OCI-LY3 (cell line): ENCODE data around the gene KCNN3.

Experiments
- H2AFZ ChIP-seq: fragments of 200-600, 300-600 bp; shearing (Covaris generic); 2 replicates; pipeline ENCODE4 v1.6.0; 2014; ENCODE audit warnings: antibody characterized with exemption, low read depth, low read length
- H3K27ac ChIP-seq: fragments of 200-600, 300-600 bp; sonication (generic); 2 replicates; pipeline ENCODE4 v1.5.1; 2014; ENCODE audit warnings: mild to moderate bottlenecking, low read length, moderate library complexity, mixed read lengths
- H3K27me3 ChIP-seq: fragments of 200-600, 300-600 bp; sonication (generic); 2 replicates; pipeline ENCODE4 v1.6.1; 2014; ENCODE audit warnings: low read depth, low read length, mixed read lengths
- H3K36me3 ChIP-seq: fragments of 200-600, 300-600 bp; sonication (generic); replicated peaks from 2 replicates; pipeline ENCODE3; 2014; ENCODE audit warnings: low read depth, low read length, mixed read lengths
- H3K4me1 ChIP-seq: fragments of 300-600, 200-600 bp; sonication (generic); 2 replicates; pipeline ENCODE4 v1.6.1; 2014; ENCODE audit warnings: low read length, mixed read lengths
- H3K4me2 ChIP-seq: fragments of 200-600, 300-600 bp; sonication (generic); 2 replicates; pipeline ENCODE4 v1.6.1; 2014; ENCODE audit warnings: low read length, mixed read lengths
- H3K4me3 ChIP-seq: fragments of 300-600, 200-600 bp; sonication (generic); 2 replicates; pipeline ENCODE4 v1.5.1; 2014; ENCODE audit warnings: antibody characterized with exemption, mild to moderate bottlenecking, low read length, moderate library complexity
- H3K79me2 ChIP-seq: fragments of 300-600, 200-600 bp; shearing (Covaris generic); 2 replicates; pipeline ENCODE4 v1.6.1; 2014; ENCODE audit warnings: mild to moderate bottlenecking, low read length, mixed read lengths
- H3K9ac ChIP-seq: fragments of 300-600, 200-600 bp; shearing (Covaris generic); 2 replicates; pipeline ENCODE4 v1.6.0; 2014; ENCODE audit warnings: mild to moderate bottlenecking, low read length, moderate library complexity
- H3K9me3 ChIP-seq: fragments of 200-600, 300-600 bp; shearing (Covaris generic); 2 replicates; pipeline ENCODE4 v1.6.1; 2014; ENCODE audit warnings: low read length, mixed read lengths; ENCODE audit not compliant: insufficient read depth
- H4K20me1 ChIP-seq: fragments of 200-600, 300-600 bp; sonication (generic); 2 replicates; pipeline ENCODE4 v1.6.1; 2016; ENCODE audit warnings: low read length, mixed read lengths; ENCODE audit not compliant: insufficient read depth
- CTCF ChIP-seq: fragments of 200-600, 300-600 bp; sonication (generic); IDR thresholded peaks from 2 replicates; pipeline ENCODE4 v1.5.1; 2014; ENCODE audit warnings: antibody characterized with exemption, low read length, low read depth
- EZH2phosphoT487 ChIP-seq: fragments of 200-600 bp; shearing (Covaris generic); IDR thresholded peaks from 2 replicates; pipeline ENCODE4 v1.6.1; 2018; ENCODE audit warnings: antibody characterized with exemption, mixed run types, low read depth

Gene KCNN3

GRCh38 chr1:154714638-154715037 lies 155.4 kb downstream of the KCNN3 start:
- TF ChIP-seq EZH2phosphoT487: no peak
- no peak for TF ChIP-seq CTCF
- Histone ChIP-seq H2AFZ (no peak overlapping the region), H3K27me3 (no peaks in the 10 kb centered on the region), H3K4me3 (no peak overlapping the region), H4K20me1 (no peaks in the 10 kb centered on the region), H3K9ac (no peak overlapping the region), H3K4me1 (peaks cover 12% of the 10 kb centered on the region), H3K4me2 (no peak overlapping the region), H3K27ac (no peak overlapping the region), H3K9me3 (no peaks in the 10 kb centered on the region), H3K79me2 (no peaks in the 10 kb centered on the region), H3K36me3 (no peaks in the 10 kb centered on the region)

GRCh38 chr1:154714052-154714623 lies 155.9 kb downstream of the KCNN3 start:
- no peaks in the 10 kb centered on the region for H3K9me3 ChIP-seq
- TF ChIP-seq CTCF (no peak), EZH2phosphoT487 (no peak)
- no peaks in the 10 kb centered on the region for H3K27me3 ChIP-seq
- no peak overlapping the region for H2AFZ ChIP-seq
- H3K36me3 ChIP-seq: no peaks in the 10 kb centered on the region
- H3K79me2 ChIP-seq: no peaks in the 10 kb centered on the region
- H3K4me1 ChIP-seq: peaks cover 12% of the 10 kb centered on the region
- no peaks in the 10 kb centered on the region for H4K20me1 ChIP-seq
- H3K27ac ChIP-seq: no peak overlapping the region
- no peak overlapping the region for H3K4me2 ChIP-seq
- no peak overlapping the region for H3K9ac ChIP-seq
- H3K4me3 ChIP-seq: no peak overlapping the region

GRCh38 chr1:154713005-154713404 lies 157.1 kb downstream of the KCNN3 start:
- no peak overlapping the region for H3K4me2 ChIP-seq
- TF ChIP-seq EZH2phosphoT487 (no peak), CTCF (no peak)
- no peak overlapping the region for H3K9ac ChIP-seq
- H3K36me3 ChIP-seq: no peaks in the 10 kb centered on the region
- no peaks in the 10 kb centered on the region for H3K9me3 ChIP-seq
- H3K27ac ChIP-seq: no peak overlapping the region
- H3K4me1 ChIP-seq: peaks cover 12% of the 10 kb centered on the region
- no peaks in the 10 kb centered on the region for H4K20me1 ChIP-seq
- H2AFZ ChIP-seq: no peak overlapping the region
- no peak overlapping the region for H3K4me3 ChIP-seq
- H3K79me2 ChIP-seq: no peaks in the 10 kb centered on the region
- H3K27me3 ChIP-seq: no peaks in the 10 kb centered on the region

- no peak overlapping the region for H3K4me2 ChIP-seq
- H3K27me3 ChIP-seq: no peaks in the 10 kb centered on the region
Measured at GRCh38 chr1:154712166-154712810, 157.8 kb downstream of the KCNN3 start.

More at GRCh38 chr1:154712166-154712810, 157.8 kb downstream of the KCNN3 start:
- Histone ChIP-seq H3K4me3 (no peak overlapping the region), H3K27ac (no peak overlapping the region), H3K4me1 (peaks cover 12% of the 10 kb centered on the region), H3K9me3 (no peaks in the 10 kb centered on the region), H3K79me2 (no peaks in the 10 kb centered on the region), H4K20me1 (no peaks in the 10 kb centered on the region), H2AFZ (no peak overlapping the region), H3K36me3 (no peaks in the 10 kb centered on the region), H3K9ac (no peak overlapping the region)
- TF ChIP-seq CTCF: no peak
- TF ChIP-seq EZH2phosphoT487: no peak
